Right lobe of liver (tissue), 6 donors: ENCODE data around the gene MUC4. TPM values are rescaled to one million over a fixed set of nuclear protein-coding genes. Genes with fewer than 3 reads are reported as not detected.

Source experiments
- ATAC-seq, 4 donors: fragments of 200-7000 bp; cut with Tn5 transposase; one replicate each; pipeline ENCODE4 v1.9.1; 2020; ENCODE audit warnings: mild to moderate bottlenecking in 4 of 4, moderate library complexity in 4 of 4
- DNase-seq, 3 donors: peaks; one replicate each; pipeline ENCODE4 v3.0.0-alpha.2; 2020
- H3K27ac ChIP-seq, 3 donors: fragments of 200-600 bp; one replicate each; pipeline ENCODE4 v1.8.0; 2022
- H3K27me3 ChIP-seq, 2 donors: fragments of 200-600 bp; one replicate each; pipeline ENCODE4 v1.8.0; 2022
- H3K36me3 ChIP-seq, 4 donors: fragments of 200-600 bp; sonication (generic) in 1 of 4; one replicate each; pipeline versions ENCODE4 v1.5.1 to v1.8.0; 2017 to 2022; ENCODE audit warnings: control low read depth in 1 of 4
- H3K4me1 ChIP-seq, 4 donors: fragments of 200-600 bp; sonication (generic) in 1 of 4; one replicate each; pipeline versions ENCODE4 v1.5.1 to v1.8.0; 2017 to 2022; ENCODE audit warnings: control low read depth in 1 of 4
- H3K4me3 ChIP-seq, 3 donors: fragments of 200-600 bp; one replicate each; pipeline ENCODE4 v1.8.0; 2022
- H3K9me3 ChIP-seq, 4 donors: fragments of 200-600 bp; sonication (generic) in 1 of 4; one replicate each; pipeline versions ENCODE4 v1.5.1 to v1.8.0; 2017 to 2022; ENCODE audit warnings: control low read depth in 1 of 4
- POLR2A ChIP-seq: fragments of 450-650 bp; IDR thresholded peaks from one replicate; pipeline ENCODE4 v1.6.1; 2017; ENCODE audit warnings: antibody characterized with exemption, mild to moderate bottlenecking
- WGBS: methylation state at CpG from one replicate; pipeline ENCODE4 v1.1.6; 2018; ENCODE audit warnings: low coverage, low lambda C conversion rate; ENCODE audit not compliant: insufficient coverage; ENCODE audit errors: missing lambda C conversion rate; 5-methylcytosine and 5-hydroxymethylcytosine counted together
- intact Hi-C, 2 donors: fragments of 100-400 bp; cut with DNase I; formaldehyde crosslinking; loops; one replicate each; pipeline versions ENCODE4 v1.11.2 to v1.14.1; 2022
- total RNA-seq, 6 experiments: library from RNA; depleted of rRNA in 2 of 6; stranded (reverse); fragments of >200 nt in 2 of 6; fragmentation: NEBNext Ultra II Directional in 3 of 6; extraction: Animal tissue kit (Norgen Biotek cat#: 25700) in 3 of 6; gene quantifications; one replicate each; pipeline versions ENCODE4 v1.1.0 to v1.2.4, GENCODE V29; 2016 to 2023
- TF ChIP-seq, protein P1 (sequence below), 4 donors: fragments of 200-600 bp in 3 of 4; fragments of 450-650 bp in 1 of 4; IDR thresholded peaks; one replicate each; pipeline versions ENCODE4 v1.5.1 to v1.8.0; 2016 to 2022; ENCODE audit warnings: antibody characterized with exemption in 4 of 4, mild to moderate bottlenecking in 2 of 4
- donor health status: DM: no; HTN: yes; CAD: no.
- donor health status: DM: no; HTN: no; CAD: no.
- donor health status: DM: no; HTN: no; CAD: no.
- donor health status: DM: no; HTN: yes; CAD: no.
- donor health status: DM: no; HTN: yes; CAD: no.

MUC4 gene
- total RNA-seq, 6 experiments from 2014 or later: 0.07 to 0.20 TPM; not detected in 4

DNA sequence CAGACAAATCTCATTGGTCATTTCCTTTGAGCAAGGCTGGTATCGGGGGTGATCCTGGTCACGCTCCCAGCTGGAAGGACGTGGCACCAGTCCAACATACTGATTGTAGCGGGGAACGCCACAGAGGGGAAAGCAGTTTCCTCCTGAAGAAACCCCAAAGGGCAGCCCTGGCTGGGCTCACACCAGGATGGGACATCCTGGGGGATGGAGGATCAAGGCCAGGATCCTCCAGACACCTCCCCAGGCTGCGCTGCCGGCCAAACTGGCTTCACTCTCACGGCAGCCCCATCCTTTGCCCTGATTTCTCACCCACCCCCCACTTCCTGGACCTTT, 54.3 kb downstream of the MUC4 start:
- Histone ChIP-seq H3K27me3 (no peaks in the 10 kb centered on the region), H3K4me1 (no peaks in the 10 kb centered on the region), H3K36me3 (no peaks in the 10 kb centered on the region), H3K4me3 (no peak overlapping the region), H3K9me3 (no peaks in the 10 kb centered on the region), H3K27ac (no peak overlapping the region)
- WGBS: 32% methylated on average over 4 of the region's 8 CpGs
- DNase-seq (peak in 1 of 3 donors; percentile 35), ATAC-seq (peak in 1 of 4 donors; percentile 28)
- TF ChIP-seq, protein P1, sequence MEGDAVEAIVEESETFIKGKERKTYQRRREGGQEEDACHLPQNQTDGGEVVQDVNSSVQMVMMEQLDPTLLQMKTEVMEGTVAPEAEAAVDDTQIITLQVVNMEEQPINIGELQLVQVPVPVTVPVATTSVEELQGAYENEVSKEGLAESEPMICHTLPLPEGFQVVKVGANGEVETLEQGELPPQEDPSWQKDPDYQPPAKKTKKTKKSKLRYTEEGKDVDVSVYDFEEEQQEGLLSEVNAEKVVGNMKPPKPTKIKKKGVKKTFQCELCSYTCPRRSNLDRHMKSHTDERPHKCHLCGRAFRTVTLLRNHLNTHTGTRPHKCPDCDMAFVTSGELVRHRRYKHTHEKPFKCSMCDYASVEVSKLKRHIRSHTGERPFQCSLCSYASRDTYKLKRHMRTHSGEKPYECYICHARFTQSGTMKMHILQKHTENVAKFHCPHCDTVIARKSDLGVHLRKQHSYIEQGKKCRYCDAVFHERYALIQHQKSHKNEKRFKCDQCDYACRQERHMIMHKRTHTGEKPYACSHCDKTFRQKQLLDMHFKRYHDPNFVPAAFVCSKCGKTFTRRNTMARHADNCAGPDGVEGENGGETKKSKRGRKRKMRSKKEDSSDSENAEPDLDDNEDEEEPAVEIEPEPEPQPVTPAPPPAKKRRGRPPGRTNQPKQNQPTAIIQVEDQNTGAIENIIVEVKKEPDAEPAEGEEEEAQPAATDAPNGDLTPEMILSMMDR (IDR thresholded peaks at IDR 0.05): no peak
- TF ChIP-seq POLR2A: no peak
- intact Hi-C loops: no loop called here

DNA sequence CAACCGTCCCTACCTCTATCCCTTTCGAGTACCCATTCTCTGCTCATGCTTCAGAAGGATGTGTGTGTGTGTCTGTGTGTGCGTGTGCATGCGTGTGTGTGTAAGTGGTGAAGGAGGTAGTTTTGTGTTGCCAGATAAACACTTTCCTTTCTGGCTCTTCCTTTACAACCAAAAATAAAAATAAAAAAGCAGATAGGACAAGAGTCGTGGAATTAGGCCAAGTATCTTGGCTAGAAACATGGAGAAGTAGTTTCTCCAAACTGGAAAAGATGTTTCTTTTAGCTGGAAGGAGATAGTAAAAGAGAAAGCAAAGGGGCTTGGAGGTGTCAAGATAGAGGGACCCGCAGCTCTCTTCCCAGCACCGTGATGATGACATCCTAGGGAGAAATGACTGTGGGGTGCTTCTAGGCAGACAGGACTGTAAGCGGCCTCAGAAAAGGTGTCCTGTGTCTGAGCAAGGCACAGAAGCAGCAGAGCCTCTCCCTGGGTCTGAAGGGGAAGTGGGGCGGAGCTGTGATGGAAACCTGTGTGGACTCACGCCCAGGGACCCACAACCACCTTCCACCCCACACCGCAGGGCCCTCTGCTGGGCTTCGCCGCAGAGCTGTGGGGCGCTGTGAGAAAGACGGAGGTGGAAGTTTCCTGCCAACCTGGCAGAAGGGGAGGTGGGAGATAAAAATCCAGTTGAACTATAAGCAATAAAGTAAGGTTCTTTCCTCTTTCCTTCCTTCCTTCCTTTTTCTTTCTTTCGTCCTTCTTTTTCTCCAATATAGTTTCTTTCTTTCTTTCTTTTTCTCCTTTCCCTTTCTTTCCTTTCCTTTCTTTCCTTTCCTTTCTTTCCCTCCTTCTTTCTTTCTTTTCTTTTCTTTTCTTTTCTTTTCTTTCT, 55.7 kb downstream of the MUC4 start:
- H3K27ac ChIP-seq: no peak overlapping the region
- peak in 1 of 3 donors; percentile 29 for DNase-seq

DNA sequence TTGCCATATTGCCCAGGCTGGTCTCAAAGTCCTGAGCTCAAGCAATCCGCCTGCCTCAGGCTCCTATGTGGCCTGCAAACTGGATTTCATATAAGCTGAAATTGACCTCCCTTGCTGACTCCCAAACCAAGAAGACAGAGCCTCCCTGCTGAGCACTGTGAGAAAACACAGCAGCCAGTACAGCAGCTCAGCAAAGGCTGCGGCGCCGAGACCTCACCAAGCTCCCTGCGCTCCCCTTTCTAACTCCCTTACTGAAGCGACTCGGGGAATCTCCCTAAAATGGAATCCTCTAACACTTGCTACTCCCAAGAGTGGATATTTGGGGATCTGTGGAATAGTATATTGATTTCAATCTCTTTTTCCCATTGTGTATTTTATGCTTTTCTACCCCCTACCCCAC, 56.3 kb downstream of the MUC4 start:
- intact Hi-C loops: no loop called here
- no peak overlapping the region for H3K27ac ChIP-seq
- H3K4me3 ChIP-seq: no peak overlapping the region
- 100% methylated on average over 1 of the region's 7 CpGs for WGBS
- no peaks in the 10 kb centered on the region for H3K4me1 ChIP-seq
- no peaks in the 10 kb centered on the region for H3K27me3 ChIP-seq
- TF ChIP-seq POLR2A: no peak
- TF ChIP-seq, protein P1 (IDR thresholded peaks at IDR 0.05): no peak
- ATAC-seq (no peak), DNase-seq (peak in 1 of 3 donors; percentile 9)
- no peaks in the 10 kb centered on the region for H3K9me3 ChIP-seq
- no peaks in the 10 kb centered on the region for H3K36me3 ChIP-seq

More for the DNA sequence above, 55.7 kb downstream of the MUC4 start:
- ATAC-seq: peak in 3 of 4 donors; percentile 9 to 36 (median 27)
- H3K4me1 ChIP-seq: no peaks in the 10 kb centered on the region
- no peaks in the 10 kb centered on the region for H3K27me3 ChIP-seq
- no peaks in the 10 kb centered on the region for H3K36me3 ChIP-seq
- intact Hi-C loops: no loop called here
- 35% methylated on average over 14 of the region's 16 CpGs for WGBS
- no peak overlapping the region for H3K4me3 ChIP-seq
- TF ChIP-seq POLR2A: no peak
- TF ChIP-seq, protein P1 (IDR thresholded peaks at IDR 0.05): no peak
- H3K9me3 ChIP-seq: no peaks in the 10 kb centered on the region

DNA sequence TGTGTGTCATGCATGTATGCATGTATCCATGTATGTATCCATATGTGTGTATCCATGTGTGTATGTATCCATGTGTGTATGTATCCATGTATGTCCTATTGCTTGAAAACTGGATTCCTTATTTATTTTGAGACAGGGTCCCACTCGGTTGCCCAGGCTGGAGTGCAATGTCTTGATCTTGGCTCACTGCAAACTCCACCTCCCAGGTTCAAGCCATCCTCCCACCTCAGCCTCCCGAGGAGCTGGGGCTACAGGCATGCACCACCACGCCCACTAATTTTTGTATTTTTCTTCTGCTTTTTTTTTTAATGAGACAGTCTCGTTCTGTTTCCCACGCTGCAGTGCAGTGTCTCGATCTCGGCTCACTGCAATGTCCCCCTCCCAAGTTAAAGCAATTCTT, 56.8 kb downstream of the MUC4 start:
- Histone ChIP-seq H3K36me3 (no peaks in the 10 kb centered on the region), H3K27me3 (no peaks in the 10 kb centered on the region), H3K4me1 (no peaks in the 10 kb centered on the region), H3K4me3 (no peak overlapping the region), H3K27ac (no peak overlapping the region), H3K9me3 (no peaks in the 10 kb centered on the region)
- WGBS: 88% methylated on average over 6 of the region's 7 CpGs
- DNase-seq (peak in 1 of 3 donors; percentile 9), ATAC-seq (no peak)
- TF ChIP-seq, protein P1 (IDR thresholded peaks at IDR 0.05): no peak
- TF ChIP-seq POLR2A: no peak
- intact Hi-C loops: no loop called here
